ENCODE results near the gene ZNF536.

The ZNF536 gene

GRCh38 chr19:30551271-30551670, 179.1 kb downstream of the ZNF536 start:
- Mint-ChIP-seq H3K27ac (no peak overlapping the region), H3K9me3 (no peaks in the 10 kb centered on the region), H3K4me3 (no peak overlapping the region), H3K4me1 (peaks cover 14% of the 10 kb centered on the region), H3K36me3 (ENCODE audit: low read depth) (no peaks in the 10 kb centered on the region), H3K27me3 (ENCODE audit: low read depth, poor library complexity) (peaks cover 20% of the 10 kb centered on the region)
- DNase-seq, result no peak
- no peak for TF ChIP-seq CTCF (IDR thresholded peaks at IDR 0.05)

DNA sequence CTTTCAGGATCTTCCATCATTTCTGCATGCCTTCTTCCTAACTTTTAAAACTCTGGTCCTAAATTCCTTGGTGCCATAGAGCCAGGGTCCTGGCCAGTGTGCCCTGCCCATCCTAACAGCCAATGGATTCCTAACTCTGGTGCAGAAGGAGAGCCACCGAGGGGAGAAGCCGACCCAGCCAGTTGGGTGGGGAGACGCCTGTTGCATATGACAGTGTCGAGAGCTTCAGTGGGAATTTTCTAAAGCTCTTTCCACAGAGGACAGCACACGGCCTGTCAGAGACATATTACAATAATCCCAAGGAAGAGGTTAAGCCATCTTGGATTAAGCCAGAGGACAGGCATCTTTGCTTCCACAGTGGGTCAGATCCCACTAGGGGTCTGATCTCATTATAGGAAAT, 180.4 kb downstream of the ZNF536 start:
- peaks cover 24% of the 10 kb centered on the region for H3K27me3 Mint-ChIP-seq (ENCODE audit: low read depth, poor library complexity)
- no peak for TF ChIP-seq CTCF (IDR thresholded peaks at IDR 0.05)
- peaks cover 26% of the 10 kb centered on the region for H3K4me1 Mint-ChIP-seq
- H3K4me3 Mint-ChIP-seq, result no peak overlapping the region
- H3K27ac Mint-ChIP-seq, result no peak overlapping the region
- no peaks in the 10 kb centered on the region for H3K36me3 Mint-ChIP-seq (ENCODE audit: low read depth)
- DNase-seq, result no peak
- H3K9me3 Mint-ChIP-seq, result no peaks in the 10 kb centered on the region

- Mint-ChIP-seq H3K9me3 (no peaks in the 10 kb centered on the region), H3K4me3 (no peak overlapping the region), H3K36me3 (ENCODE audit: low read depth) (no peaks in the 10 kb centered on the region), H3K27ac (no peak overlapping the region), H3K4me1 (peaks cover 26% of the 10 kb centered on the region), H3K27me3 (ENCODE audit: low read depth, poor library complexity) (peaks cover 37% of the 10 kb centered on the region)
- no peak for TF ChIP-seq CTCF (IDR thresholded peaks at IDR 0.05)
- no peak for DNase-seq
These were observed 183.0 kb downstream of the ZNF536 start for GRCh38 chr19:30555075-30555790.

DNA sequence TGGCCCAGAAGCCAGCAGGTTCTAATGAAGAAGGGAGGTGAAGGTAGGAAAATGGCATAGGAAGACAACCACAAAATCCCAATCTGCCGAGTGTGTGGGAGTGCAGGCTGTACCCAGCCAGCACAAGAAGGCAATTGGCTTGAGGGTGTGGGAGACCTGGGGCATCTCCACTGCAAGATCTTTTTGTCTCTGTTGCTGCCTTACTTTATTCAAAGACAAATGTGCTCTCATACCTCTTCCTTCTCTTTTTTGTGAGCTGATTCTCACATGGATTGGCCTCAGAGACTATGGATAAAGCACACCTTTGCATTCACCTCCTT, 183.6 kb downstream of the ZNF536 start:
- peaks cover 26% of the 10 kb centered on the region for H3K4me1 Mint-ChIP-seq
- TF ChIP-seq CTCF (IDR thresholded peaks at IDR 0.05), result no peak
- no peak for DNase-seq
- H3K4me3 Mint-ChIP-seq, result no peak overlapping the region
- H3K27me3 Mint-ChIP-seq (ENCODE audit: low read depth, poor library complexity), result peaks cover 40% of the 10 kb centered on the region
- H3K9me3 Mint-ChIP-seq, result no peaks in the 10 kb centered on the region
- H3K27ac Mint-ChIP-seq, result no peak overlapping the region
- no peaks in the 10 kb centered on the region for H3K36me3 Mint-ChIP-seq (ENCODE audit: low read depth)

DNA sequence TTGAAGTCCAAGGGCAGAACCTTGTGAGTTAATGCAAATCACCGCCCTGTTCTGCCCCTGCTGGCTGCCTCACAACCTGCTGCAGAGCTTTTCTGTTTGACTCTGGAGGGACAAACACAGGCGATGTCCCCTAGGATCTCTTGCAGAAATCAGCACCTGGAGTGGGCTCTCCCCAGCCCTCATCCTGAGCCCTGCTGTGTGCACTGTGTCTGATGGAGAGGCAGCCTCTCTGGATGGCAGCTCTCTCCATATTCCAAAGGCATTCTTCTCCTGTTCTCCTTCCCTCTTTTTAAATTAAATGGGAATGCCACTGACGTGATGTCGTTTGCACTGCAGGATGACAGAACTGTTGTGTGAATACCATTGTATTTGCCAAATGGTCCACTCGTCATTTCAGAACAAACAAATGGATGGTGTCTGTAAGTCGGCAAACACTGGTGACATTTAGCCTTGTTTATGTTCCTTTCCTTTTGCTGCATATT, 184.1 kb downstream of the ZNF536 start:
- DNase-seq, result no peak
- H3K36me3 Mint-ChIP-seq (ENCODE audit: low read depth), result no peaks in the 10 kb centered on the region
- no peak overlapping the region for H3K4me3 Mint-ChIP-seq
- H3K4me1 Mint-ChIP-seq, result peaks cover 25% of the 10 kb centered on the region
- TF ChIP-seq CTCF (IDR thresholded peaks at IDR 0.05), result no peak
- no peak overlapping the region for H3K27ac Mint-ChIP-seq
- H3K9me3 Mint-ChIP-seq, result no peaks in the 10 kb centered on the region
- H3K27me3 Mint-ChIP-seq (ENCODE audit: low read depth, poor library complexity), result peaks cover 41% of the 10 kb centered on the region

GRCh38 chr19:30557212-30557611, 185.0 kb downstream of the ZNF536 start:
- Mint-ChIP-seq H3K4me3 (no peak overlapping the region), H3K27ac (no peak overlapping the region), H3K9me3 (no peaks in the 10 kb centered on the region), H3K4me1 (peaks cover 19% of the 10 kb centered on the region), H3K36me3 (ENCODE audit: low read depth) (no peaks in the 10 kb centered on the region), H3K27me3 (ENCODE audit: low read depth, poor library complexity) (peaks cover 41% of the 10 kb centered on the region)
- DNase-seq, result no peak
- no peak for TF ChIP-seq CTCF (IDR thresholded peaks at IDR 0.05)

Data from nephron progenitor cell (in vitro differentiated cells).